ENCODE measurements around the gene CHSY3. TPM values are rescaled to one million over a fixed set of nuclear protein-coding genes. Genes with fewer than 3 reads are reported as not detected.

The CHSY3 gene
- total and polyA plus RNA-seq, 2 experiments from 2014 or later, result 0.44 to 3.0 TPM

GRCh38 chr5:129906177-129906887, 2.1 kb downstream of the CHSY3 start (continued):
- TF ChIP-seq, protein P1, sequence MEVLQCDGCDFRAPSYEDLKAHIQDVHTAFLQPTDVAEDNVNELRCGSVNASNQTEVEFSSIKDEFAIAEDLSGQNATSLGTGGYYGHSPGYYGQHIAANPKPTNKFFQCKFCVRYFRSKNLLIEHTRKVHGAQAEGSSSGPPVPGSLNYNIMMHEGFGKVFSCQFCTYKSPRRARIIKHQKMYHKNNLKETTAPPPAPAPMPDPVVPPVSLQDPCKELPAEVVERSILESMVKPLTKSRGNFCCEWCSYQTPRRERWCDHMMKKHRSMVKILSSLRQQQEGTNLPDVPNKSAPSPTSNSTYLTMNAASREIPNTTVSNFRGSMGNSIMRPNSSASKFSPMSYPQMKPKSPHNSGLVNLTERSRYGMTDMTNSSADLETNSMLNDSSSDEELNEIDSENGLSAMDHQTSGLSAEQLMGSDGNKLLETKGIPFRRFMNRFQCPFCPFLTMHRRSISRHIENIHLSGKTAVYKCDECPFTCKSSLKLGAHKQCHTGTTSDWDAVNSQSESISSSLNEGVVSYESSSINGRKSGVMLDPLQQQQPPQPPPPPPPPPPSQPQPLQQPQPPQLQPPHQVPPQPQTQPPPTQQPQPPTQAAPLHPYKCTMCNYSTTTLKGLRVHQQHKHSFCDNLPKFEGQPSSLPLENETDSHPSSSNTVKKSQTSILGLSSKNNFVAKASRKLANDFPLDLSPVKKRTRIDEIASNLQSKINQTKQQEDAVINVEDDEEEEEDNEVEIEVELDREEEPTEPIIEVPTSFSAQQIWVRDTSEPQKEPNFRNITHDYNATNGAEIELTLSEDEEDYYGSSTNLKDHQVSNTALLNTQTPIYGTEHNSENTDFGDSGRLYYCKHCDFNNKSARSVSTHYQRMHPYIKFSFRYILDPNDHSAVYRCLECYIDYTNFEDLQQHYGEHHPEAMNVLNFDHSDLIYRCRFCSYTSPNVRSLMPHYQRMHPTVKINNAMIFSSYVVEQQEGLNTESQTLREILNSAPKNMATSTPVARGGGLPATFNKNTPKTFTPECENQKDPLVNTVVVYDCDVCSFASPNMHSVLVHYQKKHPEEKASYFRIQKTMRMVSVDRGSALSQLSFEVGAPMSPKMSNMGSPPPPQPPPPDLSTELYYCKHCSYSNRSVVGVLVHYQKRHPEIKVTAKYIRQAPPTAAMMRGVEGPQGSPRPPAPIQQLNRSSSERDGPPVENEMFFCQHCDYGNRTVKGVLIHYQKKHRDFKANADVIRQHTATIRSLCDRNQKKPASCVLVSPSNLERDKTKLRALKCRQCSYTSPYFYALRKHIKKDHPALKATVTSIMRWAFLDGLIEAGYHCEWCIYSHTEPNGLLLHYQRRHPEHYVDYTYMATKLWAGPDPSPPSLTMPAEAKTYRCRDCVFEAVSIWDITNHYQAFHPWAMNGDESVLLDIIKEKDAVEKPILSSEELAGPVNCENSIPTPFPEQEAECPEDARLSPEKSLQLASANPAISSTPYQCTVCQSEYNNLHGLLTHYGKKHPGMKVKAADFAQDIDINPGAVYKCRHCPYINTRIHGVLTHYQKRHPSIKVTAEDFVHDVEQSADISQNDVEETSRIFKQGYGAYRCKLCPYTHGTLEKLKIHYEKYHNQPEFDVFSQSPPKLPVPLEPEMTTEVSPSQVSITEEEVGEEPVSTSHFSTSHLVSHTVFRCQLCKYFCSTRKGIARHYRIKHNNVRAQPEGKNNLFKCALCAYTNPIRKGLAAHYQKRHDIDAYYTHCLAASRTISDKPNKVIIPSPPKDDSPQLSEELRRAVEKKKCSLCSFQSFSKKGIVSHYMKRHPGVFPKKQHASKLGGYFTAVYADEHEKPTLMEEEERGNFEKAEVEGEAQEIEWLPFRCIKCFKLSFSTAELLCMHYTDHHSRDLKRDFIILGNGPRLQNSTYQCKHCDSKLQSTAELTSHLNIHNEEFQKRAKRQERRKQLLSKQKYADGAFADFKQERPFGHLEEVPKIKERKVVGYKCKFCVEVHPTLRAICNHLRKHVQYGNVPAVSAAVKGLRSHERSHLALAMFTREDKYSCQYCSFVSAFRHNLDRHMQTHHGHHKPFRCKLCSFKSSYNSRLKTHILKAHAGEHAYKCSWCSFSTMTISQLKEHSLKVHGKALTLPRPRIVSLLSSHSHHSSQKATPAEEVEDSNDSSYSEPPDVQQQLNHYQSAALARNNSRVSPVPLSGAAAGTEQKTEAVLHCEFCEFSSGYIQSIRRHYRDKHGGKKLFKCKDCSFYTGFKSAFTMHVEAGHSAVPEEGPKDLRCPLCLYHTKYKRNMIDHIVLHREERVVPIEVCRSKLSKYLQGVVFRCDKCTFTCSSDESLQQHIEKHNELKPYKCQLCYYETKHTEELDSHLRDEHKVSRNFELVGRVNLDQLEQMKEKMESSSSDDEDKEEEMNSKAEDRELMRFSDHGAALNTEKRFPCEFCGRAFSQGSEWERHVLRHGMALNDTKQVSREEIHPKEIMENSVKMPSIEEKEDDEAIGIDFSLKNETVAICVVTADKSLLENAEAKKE (CRISPR knock-in tag; IDR thresholded peaks at IDR 0.05), result no peak
- no peak for TF ChIP-seq ZNF331 (CRISPR knock-in tag; IDR thresholded peaks at IDR 0.05; ENCODE audit: low read depth)

DNA sequence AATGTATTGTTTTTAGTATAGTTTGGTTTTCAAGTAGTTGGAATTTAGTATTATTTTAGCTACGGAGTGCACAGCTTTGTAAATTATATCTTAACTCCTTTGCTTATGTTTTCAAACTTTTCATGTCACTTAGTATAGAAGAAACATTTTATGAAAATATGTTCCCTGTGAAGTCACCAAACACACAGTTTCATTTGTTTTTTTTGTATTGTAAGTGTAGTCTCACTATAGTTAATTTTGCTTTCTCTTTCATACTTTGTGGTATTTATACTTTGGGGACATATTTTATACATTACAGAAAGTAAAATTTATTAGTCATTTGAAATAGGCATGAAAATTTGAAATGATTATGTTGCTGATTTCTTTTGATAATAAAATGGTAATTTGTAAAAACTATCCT, 5.0 kb downstream of the CHSY3 start:
- Histone ChIP-seq H3K27ac (ENCODE audit: low read depth) (no peak overlapping the region), H3K4me3 (no peak overlapping the region), H4K20me1 (replicated peaks; ENCODE audit: insufficient read depth) (no peaks in the 10 kb centered on the region), H3K4me2 (no peak overlapping the region), H3K9me2 (ENCODE audit: insufficient read depth) (no peaks in the 10 kb centered on the region), H3K4me1 (ENCODE audit: insufficient read depth) (peaks cover 10% of the 10 kb centered on the region; the same call in 1 of the 2 replicates), H2AFZ (no peak overlapping the region), H3K27me3 (ENCODE audit: insufficient read depth) (peaks cover 34% of the 10 kb centered on the region), H3F3A (replicated peaks; ENCODE audit: low read depth) (no peaks in the 10 kb centered on the region), H3K79me2 (replicated peaks; ENCODE audit: insufficient read depth) (no peaks in the 10 kb centered on the region), H3K36me3 (ENCODE audit: insufficient read depth) (no peaks in the 10 kb centered on the region)
- DNase-seq (ENCODE audit: low spot score), result no peak
- ATAC-seq, result no peak
- peaks cover 17% of the 10 kb centered on the region for H3K27me3 Mint-ChIP-seq (ENCODE audit: insufficient read depth, low read depth, poor library complexity)
- no peak overlapping the region for H3K27ac Mint-ChIP-seq
- H3K4me1 Mint-ChIP-seq, result peaks cover 4% of the 10 kb centered on the region; the same call in 2 of the 3 replicates
- no peak overlapping the region for H3K4me3 Mint-ChIP-seq
- no peaks in the 10 kb centered on the region for H3K36me3 Mint-ChIP-seq (ENCODE audit: low read depth)
- TF ChIP-seq EZH2 (IDR thresholded peaks at IDR 0.05; ENCODE audit: low read depth, unreplicated experiment) (no peak), REST (IDR thresholded peaks at IDR 0.05; ENCODE audit: unreplicated experiment) (no peak), EZH2phosphoT487 (IDR thresholded peaks at IDR 0.05; ENCODE audit: unreplicated experiment) (no peak), CTCF (conservative IDR thresholded peaks at IDR 0.05; ENCODE audit: low read depth in 2 of 2) (no peak), STAT1 (IDR thresholded peaks at IDR 0.05; ENCODE audit: unreplicated experiment) (no peak), NANOG (IDR thresholded peaks at IDR 0.05; ENCODE audit: borderline replicate concordance) (no peak), ZNF114 (CRISPR knock-in tag; IDR thresholded peaks at IDR 0.05) (no peak)
- no peaks in the 10 kb centered on the region for H3K9me3 Mint-ChIP-seq

Measured in GM23338 (cell line).